ENCODE data around the gene GRHPR.
A peak's percentile ranks its signal among the peaks of the same experiment; 100 is the strongest.
"Not testable (repeated sequence)": the region's sequence is repeated elsewhere in the genome, so short reads cannot be mapped to it uniquely, and the experiment has no call there.

Gene GRHPR

DNA sequence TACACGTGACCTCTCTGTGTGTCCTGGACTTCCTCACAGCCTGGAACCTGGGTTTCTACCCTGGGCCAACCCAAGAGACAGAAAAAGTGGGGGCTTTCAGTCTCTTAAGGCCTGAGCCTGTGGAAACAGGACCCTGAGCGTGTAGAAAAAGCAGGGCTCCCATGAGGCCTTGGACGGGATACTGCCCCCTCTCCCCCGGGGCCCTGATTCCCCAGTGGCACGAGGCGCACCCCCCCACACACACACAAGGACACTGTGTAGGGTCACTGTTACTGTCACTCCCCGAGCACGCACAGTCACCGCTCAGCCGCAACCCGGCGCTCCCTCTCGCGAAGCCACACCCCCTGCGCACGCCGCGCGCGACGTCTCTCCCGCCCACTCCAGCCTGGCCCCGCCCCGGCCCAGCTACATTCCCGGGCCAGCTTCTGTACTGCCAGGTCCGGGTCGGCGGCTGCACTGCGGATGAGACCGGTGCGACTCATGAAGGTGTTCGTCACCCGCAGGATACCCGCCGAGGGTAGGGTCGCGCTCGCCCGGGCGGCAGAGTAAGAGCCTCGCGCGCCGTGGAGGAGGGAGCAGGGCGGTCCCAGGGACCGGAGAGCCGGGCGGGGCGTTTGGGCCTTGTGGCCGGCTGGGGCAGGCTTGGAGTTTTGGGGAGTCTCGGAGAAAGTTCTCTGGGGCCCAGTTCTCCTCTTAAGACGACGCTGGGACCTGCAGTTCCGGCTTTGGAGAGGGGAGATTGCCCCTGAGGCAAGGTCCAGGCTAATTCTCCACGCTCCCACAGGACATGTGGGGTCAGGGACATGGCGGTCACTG, at the start of gene GRHPR:
Gene GRHPR, plus strand, starts transcription at position 408 of the 816 bp plus-strand sequence. Its CDS starts 55 bp downstream, at position 463.
- peak; percentile 84 for DNase-seq

DNA sequence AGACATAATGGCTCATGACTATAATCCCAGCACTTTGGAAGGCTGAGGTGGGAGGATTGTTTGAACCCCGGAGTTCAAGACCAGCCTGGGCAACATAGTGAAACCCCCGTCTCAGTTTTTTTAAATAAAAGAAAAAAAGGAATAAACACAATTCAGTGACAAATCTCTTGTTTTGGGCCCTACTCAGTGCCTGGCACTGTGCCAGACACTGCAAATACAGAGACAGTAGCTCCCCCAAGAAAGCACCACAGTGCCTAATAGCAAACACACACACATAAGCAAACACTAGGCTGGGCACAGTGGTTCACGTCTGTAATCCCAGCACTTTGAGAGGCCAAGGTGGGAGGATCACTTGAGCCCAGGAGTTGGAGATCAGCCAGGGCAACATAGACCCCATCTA, 49.7 kb upstream of the GRHPR start:
- no peak for DNase-seq

DNA sequence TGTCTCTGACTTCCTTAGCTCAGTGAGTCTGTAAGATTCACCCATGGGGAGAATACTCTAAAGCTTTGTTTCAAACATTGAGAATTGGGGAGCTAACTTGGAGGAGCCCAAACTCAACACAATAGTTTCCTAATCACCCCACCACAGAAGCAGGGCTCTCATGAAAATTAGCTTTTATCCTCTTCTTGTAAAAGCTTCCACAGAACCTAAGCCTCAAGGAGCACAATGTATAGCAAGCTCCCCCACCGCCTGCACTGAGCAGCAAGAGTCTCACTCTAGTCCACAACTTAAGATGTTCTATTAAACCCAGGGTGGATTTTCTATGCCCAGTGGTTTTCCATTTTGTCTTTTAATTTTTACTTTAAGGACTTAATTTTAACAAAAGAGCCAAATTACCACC, 48.9 kb upstream of the GRHPR start:
- no peak for DNase-seq

DNA sequence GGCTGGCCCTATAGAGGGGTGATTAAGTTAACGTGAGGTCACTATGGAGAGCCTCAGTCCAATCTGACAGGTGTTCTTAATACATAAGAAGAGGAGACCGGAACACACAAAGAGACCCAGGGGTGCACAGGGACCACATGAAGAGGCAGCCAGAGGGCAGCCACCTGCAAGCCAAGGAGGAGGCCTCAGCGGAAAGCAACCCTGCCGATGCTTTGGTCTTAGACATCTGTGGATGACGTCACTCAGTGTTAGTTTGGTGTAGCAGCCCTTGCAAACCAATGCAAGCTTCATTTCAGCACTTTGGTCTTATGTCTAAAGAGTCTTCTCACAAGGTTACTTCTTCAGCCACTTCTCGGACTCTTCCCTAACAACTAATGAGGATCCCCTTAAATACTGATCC, 47.6 kb upstream of the GRHPR start:
- DNase-seq, result no peak

DNA sequence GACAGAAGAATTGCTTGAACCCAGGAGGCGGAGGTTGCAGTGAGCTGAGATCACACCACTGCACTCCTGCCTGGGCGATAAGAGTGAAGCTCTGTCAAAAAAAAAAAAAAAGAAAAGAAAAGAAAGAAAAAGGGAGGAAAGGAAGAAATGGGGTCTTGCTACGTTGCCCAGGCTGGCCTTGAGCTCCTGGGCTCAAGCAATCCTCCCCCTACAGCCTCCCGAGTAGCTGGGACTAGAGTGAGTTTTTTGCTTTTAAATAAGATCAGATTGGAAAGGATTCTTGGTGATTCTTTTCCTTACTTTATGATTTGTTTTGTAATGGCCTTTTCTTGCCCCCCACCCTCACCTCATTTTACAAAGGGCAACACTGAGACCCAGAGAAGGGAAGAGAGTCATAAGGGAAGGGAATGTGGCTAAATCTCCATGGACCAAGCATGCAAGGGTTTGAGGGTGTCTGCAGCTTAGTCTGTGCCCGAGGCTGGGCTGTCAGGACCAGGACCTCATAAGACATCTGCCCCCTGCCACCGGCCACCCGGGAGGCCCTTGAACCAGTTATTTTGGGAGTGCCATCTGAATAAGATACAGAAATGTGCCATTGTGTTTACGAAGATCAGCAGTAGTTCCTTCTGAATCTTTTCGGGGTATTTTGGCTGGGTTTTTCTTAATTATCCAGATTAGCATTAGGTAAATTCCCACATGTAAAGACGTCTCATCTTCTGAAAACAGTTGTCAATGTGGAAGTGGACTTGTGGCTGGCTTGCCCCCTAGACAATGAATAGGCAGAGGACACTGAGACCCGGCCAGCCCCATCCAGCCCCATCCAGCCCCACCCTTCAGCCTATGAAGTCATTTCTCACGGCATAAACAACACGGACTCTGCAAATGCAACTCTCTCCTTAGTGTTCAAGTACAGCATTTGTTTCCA, 44.5 kb upstream of the GRHPR start:
- DNase-seq, result no peak

DNA sequence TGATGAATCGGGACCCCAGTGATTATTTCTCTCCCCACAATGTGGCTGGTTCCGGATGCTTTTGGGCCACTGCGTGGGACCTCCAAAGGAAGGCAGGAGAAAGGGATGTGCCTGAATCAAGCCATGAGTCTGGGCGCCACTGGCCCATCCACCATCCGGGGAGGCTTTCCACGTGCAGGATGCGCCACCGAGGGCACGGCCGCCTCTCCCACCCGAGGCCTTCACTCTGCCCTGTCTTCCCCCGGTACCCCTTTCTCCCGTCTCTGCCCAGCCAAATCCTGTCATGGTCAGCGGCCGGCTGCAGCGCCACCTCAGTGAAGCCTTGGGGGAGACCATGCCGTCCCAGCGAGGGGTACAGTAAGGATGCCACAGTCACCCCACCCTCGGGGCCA, 43.9 kb upstream of the GRHPR start:
- DNase-seq, result no peak

DNA sequence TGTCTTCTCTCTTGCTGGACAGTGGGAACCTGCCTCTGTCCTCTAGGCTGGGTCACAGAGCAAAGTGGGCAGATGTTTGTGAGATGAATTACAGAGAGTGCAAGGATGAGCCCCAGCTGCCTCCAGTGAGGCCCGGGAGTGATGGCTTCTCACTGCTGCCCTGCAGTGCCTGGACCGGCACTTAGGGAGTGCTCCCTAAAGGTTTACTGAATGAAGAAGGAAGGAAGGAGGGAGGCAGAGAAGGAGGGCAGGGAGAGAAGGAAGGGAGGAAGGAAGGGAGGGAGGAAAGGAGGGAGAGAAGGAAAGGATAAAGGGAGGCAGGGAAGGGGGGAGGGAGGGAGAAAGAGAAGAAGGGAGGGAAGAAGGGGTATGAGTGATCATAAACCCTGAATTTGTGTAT, 42.7 kb upstream of the GRHPR start:
- no peak for DNase-seq

DNA sequence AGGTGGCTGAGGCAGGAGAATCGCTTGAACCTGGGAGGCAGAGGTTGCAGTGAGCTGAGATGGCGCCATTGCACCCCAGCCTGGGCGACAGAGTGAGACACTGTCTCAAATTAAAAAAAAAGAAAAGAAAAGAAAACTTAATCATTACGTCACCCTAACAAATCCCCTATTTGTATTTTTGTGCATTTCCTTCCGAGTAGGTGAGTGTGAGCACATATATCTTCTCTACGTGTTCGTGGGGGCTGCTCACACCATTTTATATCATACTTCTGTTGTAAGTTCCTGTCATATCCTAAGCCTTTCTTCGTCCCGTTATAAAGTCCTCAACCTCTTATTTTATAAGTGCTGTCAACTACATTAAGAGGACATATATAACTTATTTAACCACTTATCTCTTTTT, 41.9 kb upstream of the GRHPR start:
- DNase-seq, result no peak

DNA sequence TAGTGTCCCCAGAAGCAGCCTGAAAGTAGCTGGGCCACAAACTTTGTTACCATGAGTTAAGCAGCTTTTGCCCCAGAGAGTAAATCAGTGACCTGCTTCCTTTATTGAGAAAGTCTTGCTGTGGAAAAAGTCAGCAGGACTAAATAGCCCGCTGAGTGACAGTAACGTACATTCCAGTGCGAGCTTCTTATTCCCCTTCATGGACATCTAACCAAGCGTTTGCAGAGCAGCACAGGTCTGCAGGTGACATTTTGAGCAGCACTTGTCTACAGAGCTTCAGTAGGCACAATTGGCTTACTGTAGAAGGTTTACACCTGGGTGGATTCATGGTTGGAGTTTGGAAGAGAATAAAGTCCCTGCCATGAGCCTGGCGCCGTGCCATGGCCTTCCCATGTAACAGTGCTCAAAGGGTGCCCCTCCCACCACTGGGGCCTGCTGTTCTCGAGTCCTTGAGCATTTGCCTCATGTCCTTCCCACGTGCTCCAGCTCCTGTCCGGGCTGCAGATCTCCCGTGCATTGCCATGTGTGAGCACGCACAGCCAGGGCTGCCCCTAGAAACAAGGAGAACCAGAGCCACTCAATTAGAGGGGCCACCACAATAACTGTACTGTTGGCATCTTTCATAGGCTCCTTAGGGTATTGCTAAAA, 41.3 kb upstream of the GRHPR start:
- DNase-seq, result no peak

DNA sequence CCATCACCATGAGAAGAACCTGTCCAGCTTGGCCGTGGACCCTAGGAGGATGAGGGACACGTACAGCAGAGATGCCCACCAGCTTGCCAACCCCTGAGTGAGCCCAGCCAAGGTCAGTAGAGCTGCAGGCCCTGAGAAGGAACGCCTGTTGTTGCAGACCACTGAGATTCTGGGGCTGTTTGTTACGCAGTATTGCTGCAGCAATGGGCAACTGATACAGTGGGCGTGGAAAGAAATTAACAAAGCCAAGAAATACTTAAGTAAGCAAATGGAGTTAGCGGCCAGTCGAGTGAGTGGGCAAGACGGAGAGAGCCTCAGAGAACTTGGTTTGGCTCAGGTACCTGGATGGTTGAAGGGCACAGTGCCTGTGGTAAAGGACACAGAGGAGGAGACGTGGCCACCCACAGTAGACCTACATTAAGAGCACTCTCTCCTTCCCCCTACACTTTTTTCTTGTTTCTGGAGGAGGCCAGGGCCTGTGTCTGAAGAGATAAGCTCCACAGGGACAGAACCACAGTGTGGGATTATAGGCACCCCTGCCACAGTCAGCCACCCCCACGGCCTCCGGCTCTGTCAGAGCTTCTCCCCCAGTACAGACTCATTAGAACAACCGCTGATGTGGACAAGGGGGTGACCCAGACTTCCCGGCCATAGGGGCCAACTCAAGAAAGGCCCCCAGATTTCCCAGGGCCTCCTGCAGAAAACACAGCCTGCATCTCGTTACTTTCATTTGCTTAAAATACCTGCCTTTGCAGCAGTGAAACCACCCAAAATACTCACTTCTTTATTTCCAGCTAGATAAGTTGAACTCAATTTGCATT, 40.1 kb upstream of the GRHPR start:
- DNase-seq, result no peak

DNA sequence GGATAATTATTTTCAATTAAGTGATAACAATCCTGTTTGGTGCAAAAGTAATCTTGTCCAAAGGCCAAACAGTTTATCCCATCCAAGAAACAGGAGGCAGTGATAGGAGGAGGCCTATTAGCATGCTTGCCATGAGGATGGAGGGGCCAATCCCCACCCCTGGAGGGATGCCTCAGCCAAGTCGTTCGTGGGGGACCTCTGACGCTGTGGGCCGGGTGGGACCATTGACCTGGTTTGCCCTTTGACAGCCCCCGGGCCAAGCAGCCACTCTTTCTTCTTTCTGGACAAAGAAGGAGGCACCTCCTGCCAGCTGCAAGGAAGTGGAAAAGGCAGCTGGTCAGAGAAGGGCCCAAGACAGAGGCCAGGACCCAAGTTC, 39.5 kb upstream of the GRHPR start:
- DNase-seq, result no peak

DNA sequence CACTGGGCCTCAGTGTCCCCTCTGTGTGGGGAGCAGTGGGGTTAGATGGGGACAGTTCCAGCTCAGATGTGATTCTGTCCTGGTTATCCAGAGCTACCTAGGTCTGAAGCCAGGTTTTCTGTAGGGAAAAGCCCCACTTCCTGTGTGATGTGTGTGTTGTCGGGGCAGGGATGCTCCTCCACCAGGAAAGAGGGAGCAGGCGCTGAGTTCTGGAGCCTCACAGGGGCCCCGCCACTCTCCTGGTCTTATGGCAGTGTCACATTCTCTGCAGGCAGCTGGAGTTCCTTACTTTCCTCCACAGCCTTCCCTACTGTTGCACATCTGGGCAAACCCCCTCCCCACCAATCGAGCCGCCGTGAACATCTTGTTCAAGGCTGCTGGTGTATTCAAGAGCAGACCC, 39.1 kb upstream of the GRHPR start:
- DNase-seq, result no peak

DNA sequence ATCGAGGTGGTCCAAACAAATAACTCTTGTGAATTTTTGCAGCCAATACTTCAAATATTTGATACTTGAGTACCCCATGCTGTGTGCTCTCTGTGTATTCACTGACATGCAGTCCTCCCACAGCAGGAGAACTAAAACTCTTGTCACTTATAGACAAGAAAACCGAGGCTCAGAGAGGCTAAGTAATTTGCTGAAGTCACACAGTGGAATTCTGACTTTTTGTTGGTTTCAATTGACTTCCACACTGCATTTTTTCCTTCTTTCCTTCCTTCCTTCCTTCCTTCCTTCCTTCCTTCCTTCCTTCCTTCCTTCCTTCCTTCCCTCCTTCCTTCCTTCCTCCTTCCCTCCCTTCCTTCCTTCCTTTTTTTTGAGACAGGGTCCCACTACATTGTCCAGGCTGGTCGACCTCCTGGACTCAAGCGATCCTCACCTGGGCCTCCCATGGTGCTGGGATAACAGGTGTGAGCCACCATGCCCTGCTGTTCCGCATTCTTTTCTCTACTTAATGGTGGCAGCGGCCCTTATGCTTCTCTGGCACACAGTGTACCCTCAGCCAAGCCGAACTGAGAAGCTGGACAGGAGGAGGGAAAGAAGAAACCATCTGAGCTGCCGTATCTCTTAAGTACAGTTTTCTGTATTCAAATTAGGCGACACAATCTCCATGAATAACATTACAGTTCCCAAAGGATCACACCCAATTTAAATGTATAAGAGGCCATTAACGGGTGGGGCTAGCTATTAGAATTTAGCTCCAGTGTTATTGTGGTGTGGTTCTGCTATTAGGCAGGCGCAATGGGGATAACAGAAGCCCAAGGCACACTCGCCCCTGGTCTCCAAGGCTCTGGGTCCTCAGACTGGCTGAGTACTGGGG, 38.4 kb upstream of the GRHPR start:
- no peak for DNase-seq

DNA sequence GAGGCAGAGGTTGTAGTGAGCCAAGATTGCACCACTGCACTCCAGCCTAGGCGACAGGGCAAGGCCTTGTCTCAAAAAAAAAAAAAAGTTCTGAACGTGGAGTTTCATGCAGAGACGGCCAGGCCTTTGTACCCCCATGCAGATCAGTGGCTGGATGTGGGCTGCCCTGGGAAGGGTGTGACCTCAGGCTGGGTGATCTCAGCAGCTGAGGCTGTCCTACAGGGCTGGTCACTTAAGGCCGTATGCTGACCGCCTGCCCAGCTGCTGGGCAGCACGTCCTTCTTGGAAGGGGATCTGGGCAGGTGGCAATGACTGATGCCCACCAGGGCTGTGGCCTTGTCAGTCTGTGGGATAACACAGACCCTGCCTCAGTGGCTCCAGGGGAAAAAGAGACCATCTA, 37.2 kb upstream of the GRHPR start:
- DNase-seq, result no peak

DNA sequence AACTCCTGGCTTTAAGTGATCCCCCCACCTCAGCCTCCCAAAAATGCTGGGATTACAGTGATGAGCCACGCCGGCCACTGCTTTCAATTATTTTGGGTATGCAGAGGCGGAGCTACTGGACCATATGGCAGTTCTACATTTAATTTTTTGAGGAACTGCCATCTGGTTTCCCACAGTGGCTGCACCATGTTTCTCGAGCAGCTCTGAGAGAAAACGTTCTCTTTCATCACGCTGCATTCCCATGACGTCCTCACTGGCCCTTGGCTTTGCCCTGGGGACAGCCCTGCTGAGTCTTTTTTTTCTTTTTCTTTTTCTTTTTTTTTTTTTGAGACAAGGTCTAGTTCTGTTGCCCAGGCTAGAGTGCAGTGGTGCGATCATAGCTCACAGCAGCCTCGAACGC, 35.5 kb upstream of the GRHPR start:
- no peak for DNase-seq

DNA sequence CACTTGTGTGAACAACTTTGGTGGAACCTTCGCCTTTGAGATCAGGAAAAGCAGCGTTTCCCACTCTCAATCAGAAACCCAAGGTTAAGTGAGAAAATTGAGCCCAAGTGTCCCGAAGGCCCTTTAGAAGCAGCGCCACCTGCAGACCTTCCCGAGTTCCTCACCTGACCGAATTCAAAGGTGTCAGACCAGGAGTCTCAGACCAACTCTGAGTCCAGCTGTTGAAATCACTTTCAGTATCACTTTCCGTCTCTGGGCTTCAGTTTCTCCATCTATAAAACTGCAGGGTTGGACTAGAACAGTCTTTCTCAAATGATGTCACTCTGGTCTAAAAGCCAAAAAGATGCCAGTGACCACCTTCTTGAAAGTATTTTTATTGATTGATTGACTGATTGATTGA, 31.7 kb upstream of the GRHPR start:
- no peak for DNase-seq

DNA sequence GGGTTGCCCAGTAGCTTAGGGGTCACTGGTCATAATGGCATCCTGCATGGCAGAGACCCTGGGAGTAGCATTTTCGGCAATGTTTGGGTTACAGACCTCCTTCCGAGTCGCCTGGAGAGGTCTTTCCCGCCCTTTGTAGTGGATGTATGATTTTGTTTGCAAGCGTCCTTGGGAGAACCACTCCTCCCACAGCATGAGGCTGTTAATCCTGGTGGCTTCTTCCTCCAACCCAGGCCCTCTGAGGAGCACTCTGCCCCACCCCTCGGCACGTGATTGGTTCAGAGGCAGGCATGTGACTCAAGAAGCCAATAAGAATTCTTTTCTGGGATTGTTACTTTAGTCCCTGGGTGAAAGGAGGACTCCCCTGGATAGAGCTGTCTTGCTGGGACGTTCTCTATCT, 30.2 kb upstream of the GRHPR start:
- no peak for DNase-seq

DNA sequence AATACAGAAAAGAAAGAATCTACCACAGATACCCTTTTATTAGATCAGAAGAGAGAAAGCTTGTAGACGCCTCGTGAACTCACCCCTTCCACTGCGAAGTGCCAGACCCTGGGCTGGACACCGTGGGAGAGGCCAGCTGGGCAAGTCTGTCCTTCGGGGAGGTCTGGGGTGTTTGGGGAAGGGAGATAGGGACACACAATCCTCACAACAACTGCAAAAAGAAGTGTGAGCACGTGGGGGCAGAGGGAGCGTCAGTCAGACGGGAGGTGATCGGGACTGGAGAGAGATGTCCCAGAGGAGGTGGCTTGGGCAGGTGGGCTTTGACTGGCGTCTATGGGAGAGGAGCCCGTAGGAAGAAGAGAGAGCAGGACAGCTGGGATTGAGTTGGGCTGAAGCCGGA, 27.3 kb upstream of the GRHPR start:
- no peak for DNase-seq

DNA sequence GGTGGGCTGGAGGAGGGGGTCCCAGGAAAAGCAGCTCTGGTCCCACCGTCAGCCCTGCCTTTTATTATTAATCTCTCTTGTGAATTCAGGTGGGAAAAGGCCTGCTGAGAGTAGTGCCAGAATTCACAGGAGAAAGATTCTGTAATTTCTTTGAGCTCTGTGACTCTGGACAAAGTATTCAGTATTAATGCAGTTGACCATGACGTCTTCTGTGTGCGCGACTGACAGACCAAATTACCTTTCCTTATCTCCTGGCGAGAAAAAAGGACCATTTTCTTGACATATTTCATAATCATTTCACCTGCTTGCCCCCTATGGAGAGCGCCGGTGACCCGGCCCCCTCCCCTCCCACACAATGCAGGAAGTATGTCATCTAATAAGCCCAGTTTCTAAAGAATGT, 26.8 kb upstream of the GRHPR start:
- no peak for DNase-seq

DNA sequence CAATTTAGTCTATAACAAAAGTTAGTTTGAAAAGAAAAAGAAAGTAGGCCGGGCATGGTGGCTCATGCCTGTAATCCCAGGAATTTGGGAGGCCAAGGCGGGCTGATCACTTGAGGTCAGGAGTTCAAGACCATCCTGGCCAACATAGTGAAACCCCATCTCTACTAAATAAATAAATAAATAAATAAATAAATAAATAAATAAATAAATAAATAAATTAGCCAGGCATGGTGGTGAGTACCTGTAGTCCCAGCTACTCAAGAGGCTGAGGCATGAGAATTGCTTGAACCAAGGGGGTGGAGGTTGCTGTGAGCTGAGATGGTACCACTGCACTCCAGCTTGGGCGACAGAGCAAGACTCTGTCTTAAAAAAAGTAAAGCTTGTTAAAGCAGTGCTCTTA, 24.5 kb upstream of the GRHPR start:
- not testable (repeated sequence) for DNase-seq

DNA sequence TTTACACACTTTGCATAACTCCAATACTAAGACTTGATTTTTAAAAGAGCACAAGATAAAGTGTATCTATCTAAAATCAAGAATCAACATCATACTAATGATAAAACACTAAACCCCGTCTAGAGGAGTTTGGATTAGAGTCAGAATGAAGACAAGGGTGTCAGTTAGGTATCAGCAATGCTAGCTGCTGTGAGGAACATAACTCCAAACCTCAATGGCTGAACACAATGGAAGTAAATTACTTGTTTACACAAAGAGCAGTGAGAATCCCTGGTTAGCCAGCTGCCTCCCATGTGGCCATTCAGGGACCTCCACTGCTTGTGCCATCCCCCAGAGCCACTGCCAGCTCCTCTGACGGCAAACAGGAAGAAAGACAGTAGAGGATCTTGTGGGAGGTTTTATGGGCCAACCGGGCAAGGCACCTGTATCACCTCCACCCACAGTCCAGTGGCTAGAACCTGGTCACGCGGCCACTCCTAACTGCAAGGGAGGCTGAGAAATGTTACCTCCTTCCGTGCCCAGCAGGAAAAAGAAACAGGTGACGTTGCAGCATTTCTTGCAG, 24.0 kb upstream of the GRHPR start:
- no peak for DNase-seq
